ENCODE data around the gene SELENOI. TPM values are rescaled to one million over a fixed set of nuclear protein-coding genes. Genes with fewer than 3 reads are reported as not detected.
A peak's percentile ranks its signal among the peaks of the same experiment; 100 is the strongest.
"Not testable (repeated sequence)": the region's sequence is repeated elsewhere in the genome, so short reads cannot be mapped to it uniquely, and the experiment has no call there.

Gene SELENOI
- total RNA-seq, 2 experiments from 2014 or later: 31.9 to 34.2 TPM

- intact Hi-C loops (cut with micrococcal nuclease): no loop called here
- Mint-ChIP-seq H3K4me3 (no peak overlapping the region), H3K27ac (no peak overlapping the region), H3K9me3 (no peaks in the 10 kb centered on the region), H3K27me3 (no peaks in the 10 kb centered on the region), H3K4me1 (ENCODE audit: low read depth) (peaks cover 28% of the 10 kb centered on the region), H3K36me3 (peaks cover 21% of the 10 kb centered on the region)
- ChIA-PET POLR2A (no interaction called here), CTCF (interaction anchor here (1.5 kb wide), 1 partner anchor 213 kb away, joined by 3 read pairs; no protein-coding TSS in a partner anchor)
- no peak for DNase-seq
Measured at GRCh38 chr2:26364669-26365068, 18.7 kb downstream of the SELENOI start.

GRCh38 chr2:26366957-26367356 is 21.0 kb downstream of the SELENOI start:
- Mint-ChIP-seq H3K27ac (no peak overlapping the region), H3K9me3 (no peaks in the 10 kb centered on the region), H3K4me3 (no peak overlapping the region), H3K27me3 (no peaks in the 10 kb centered on the region), H3K4me1 (ENCODE audit: low read depth) (peaks cover 15% of the 10 kb centered on the region), H3K36me3 (peaks cover 28% of the 10 kb centered on the region)
- intact Hi-C loops (cut with micrococcal nuclease): no loop called here
- DNase-seq: no peak
- ChIA-PET POLR2A (no interaction called here), CTCF (no interaction called here)

- peaks cover 42% of the 10 kb centered on the region for H3K36me3 Mint-ChIP-seq
Measured at GRCh38 chr2:26369664-26370063, 23.7 kb downstream of the SELENOI start.

GRCh38 chr2:26370909-26371308 is 25.0 kb downstream of the SELENOI start:
- peaks cover 41% of the 10 kb centered on the region for H3K36me3 Mint-ChIP-seq
- H3K9me3 Mint-ChIP-seq; H3K4me1 Mint-ChIP-seq (ENCODE audit: low read depth); CTCF ChIA-PET; intact Hi-C loops (cut with micrococcal nuclease); H3K27me3 Mint-ChIP-seq; H3K27ac Mint-ChIP-seq; POLR2A ChIA-PET; DNase-seq; H3K4me3 Mint-ChIP-seq: not testable (repeated sequence)

More at GRCh38 chr2:26369664-26370063, 23.7 kb downstream of the SELENOI start:
- POLR2A ChIA-PET; H3K4me1 Mint-ChIP-seq (ENCODE audit: low read depth); DNase-seq; intact Hi-C loops (cut with micrococcal nuclease); H3K27me3 Mint-ChIP-seq; H3K4me3 Mint-ChIP-seq; H3K27ac Mint-ChIP-seq; CTCF ChIA-PET; H3K9me3 Mint-ChIP-seq: not testable (repeated sequence)

- Mint-ChIP-seq H3K4me3 (no peak overlapping the region), H3K9me3 (no peaks in the 10 kb centered on the region), H3K27me3 (no peaks in the 10 kb centered on the region), H3K36me3 (peaks cover 43% of the 10 kb centered on the region), H3K4me1 (ENCODE audit: low read depth) (peaks cover 2% of the 10 kb centered on the region), H3K27ac (no peak overlapping the region)
- intact Hi-C loops (cut with micrococcal nuclease): no loop called here
- ChIA-PET POLR2A (no interaction called here), CTCF (no interaction called here)
- DNase-seq: no peak
Measured at GRCh38 chr2:26376799-26377198, 30.9 kb downstream of the SELENOI start.

- no peak for DNase-seq
- H3K9me3 Mint-ChIP-seq: no peaks in the 10 kb centered on the region
- no peak overlapping the region for H3K4me3 Mint-ChIP-seq
- H3K27me3 Mint-ChIP-seq: no peaks in the 10 kb centered on the region
- peaks cover 38% of the 10 kb centered on the region for H3K36me3 Mint-ChIP-seq
- no peak overlapping the region for H3K27ac Mint-ChIP-seq
- intact Hi-C loops (cut with micrococcal nuclease): no loop called here
- H3K4me1 Mint-ChIP-seq (ENCODE audit: low read depth): peaks cover 2% of the 10 kb centered on the region
- CTCF ChIA-PET: no interaction called here
- POLR2A ChIA-PET: no interaction called here
Measured at GRCh38 chr2:26380281-26380680, 34.3 kb downstream of the SELENOI start.

GRCh38 chr2:26382564-26382963 is 36.6 kb downstream of the SELENOI start:
- Mint-ChIP-seq H3K9me3 (no peaks in the 10 kb centered on the region), H3K36me3 (peaks cover 39% of the 10 kb centered on the region), H3K27me3 (no peaks in the 10 kb centered on the region), H3K4me3 (no peak overlapping the region), H3K4me1 (ENCODE audit: low read depth) (no peaks in the 10 kb centered on the region), H3K27ac (no peak overlapping the region)
- DNase-seq: no peak
- ChIA-PET CTCF (interaction anchor here (0.6 kb wide), 1 partner anchor 18 kb away, joined by 3 read pairs; no protein-coding TSS in a partner anchor), POLR2A (interaction anchor here (0.6 to 1.3 kb wide), 2 partner anchors 9 to 37 kb away, joined by 3 to 4 read pairs; partner anchors contain the start of gene SELENOI)
- intact Hi-C loops (cut with micrococcal nuclease): no loop called here

- POLR2A ChIA-PET: interaction anchor here (0.5 kb wide), 1 partner anchor 25 kb away, joined by 3 read pairs; no protein-coding TSS in a partner anchor
- no peaks in the 10 kb centered on the region for H3K4me1 Mint-ChIP-seq (ENCODE audit: low read depth)
- no peaks in the 10 kb centered on the region for H3K9me3 Mint-ChIP-seq
- H3K4me3 Mint-ChIP-seq: no peak overlapping the region
- peaks cover 33% of the 10 kb centered on the region for H3K36me3 Mint-ChIP-seq
- no peaks in the 10 kb centered on the region for H3K27me3 Mint-ChIP-seq
- no peak for DNase-seq
- H3K27ac Mint-ChIP-seq: no peak overlapping the region
- intact Hi-C loops (cut with micrococcal nuclease): no loop called here
- CTCF ChIA-PET: interaction anchor here (1.8 kb wide), 1 partner anchor 85 kb away, joined by 4 read pairs; no protein-coding TSS in a partner anchor
Measured at GRCh38 chr2:26384183-26384582, 38.2 kb downstream of the SELENOI start.

GRCh38 chr2:26384597-26384996 is 38.7 kb downstream of the SELENOI start:
- POLR2A ChIA-PET: interaction anchor here (0.5 kb wide), 1 partner anchor 24 kb away, joined by 3 read pairs; no protein-coding TSS in a partner anchor
- peaks cover 33% of the 10 kb centered on the region for H3K36me3 Mint-ChIP-seq
- intact Hi-C loops (cut with micrococcal nuclease): no loop called here
- H3K27me3 Mint-ChIP-seq: no peaks in the 10 kb centered on the region
- CTCF ChIA-PET: interaction anchor here (1.1 to 1.8 kb wide), 2 partner anchors 85 to 119 kb away, joined by 3 to 4 read pairs; no protein-coding TSS in a partner anchor
- H3K4me3 Mint-ChIP-seq: no peak overlapping the region
- H3K27ac Mint-ChIP-seq: no peak overlapping the region
- H3K9me3 Mint-ChIP-seq: no peaks in the 10 kb centered on the region
- no peaks in the 10 kb centered on the region for H3K4me1 Mint-ChIP-seq (ENCODE audit: low read depth)
- DNase-seq: no peak

GRCh38 chr2:26387189-26387588 is 41.2 kb downstream of the SELENOI start:
- H3K27ac Mint-ChIP-seq: no peak overlapping the region
- H3K27me3 Mint-ChIP-seq: no peaks in the 10 kb centered on the region
- ChIA-PET POLR2A (interaction anchor here (0.6 kb wide), 1 partner anchor 30 kb away, joined by 3 read pairs; no protein-coding TSS in a partner anchor), CTCF (no interaction called here)
- H3K36me3 Mint-ChIP-seq: peaks cover 43% of the 10 kb centered on the region
- H3K4me1 Mint-ChIP-seq (ENCODE audit: low read depth): peaks cover 2% of the 10 kb centered on the region
- intact Hi-C loops (cut with micrococcal nuclease): no loop called here
- H3K9me3 Mint-ChIP-seq: no peaks in the 10 kb centered on the region
- no peak overlapping the region for H3K4me3 Mint-ChIP-seq
- DNase-seq: no peak

GRCh38 chr2:26394694-26395093 is 48.8 kb downstream of the SELENOI start:
- no peaks in the 10 kb centered on the region for H3K9me3 Mint-ChIP-seq
- no peak overlapping the region for H3K27ac Mint-ChIP-seq
- no peak overlapping the region for H3K4me3 Mint-ChIP-seq
- ChIA-PET POLR2A (no interaction called here), CTCF (no interaction called here)
- intact Hi-C loops (cut with micrococcal nuclease): no loop called here
- DNase-seq: no peak
- H3K4me1 Mint-ChIP-seq (ENCODE audit: low read depth): peaks cover 16% of the 10 kb centered on the region
- H3K27me3 Mint-ChIP-seq: no peaks in the 10 kb centered on the region
- peaks cover 14% of the 10 kb centered on the region for H3K36me3 Mint-ChIP-seq

- no peak overlapping the region for H3K27ac Mint-ChIP-seq
- ChIA-PET CTCF (no interaction called here), POLR2A (interaction anchor here (0.8 kb wide), 1 partner anchor 14 kb away, joined by 3 read pairs; no protein-coding TSS in a partner anchor)
- H3K9me3 Mint-ChIP-seq: no peaks in the 10 kb centered on the region
- H3K4me1 Mint-ChIP-seq (ENCODE audit: low read depth): peaks cover 16% of the 10 kb centered on the region
- intact Hi-C loops (cut with micrococcal nuclease): no loop called here
- H3K36me3 Mint-ChIP-seq: peaks cover 9% of the 10 kb centered on the region
- H3K4me3 Mint-ChIP-seq: no peak overlapping the region
- DNase-seq: no peak
- H3K27me3 Mint-ChIP-seq: no peaks in the 10 kb centered on the region
Measured at GRCh38 chr2:26395394-26395793, 49.5 kb downstream of the SELENOI start.

- H3K4me3 Mint-ChIP-seq: no peak overlapping the region
- H3K27ac Mint-ChIP-seq: peak overlapping the region; percentile 24
- POLR2A ChIA-PET: no interaction called here
Measured at GRCh38 chr2:26396734-26397298, 50.9 kb downstream of the SELENOI start.

More at GRCh38 chr2:26396734-26397298, 50.9 kb downstream of the SELENOI start:
- intact Hi-C loops (cut with micrococcal nuclease): no loop called here
- peaks cover 14% of the 10 kb centered on the region for H3K4me1 Mint-ChIP-seq (ENCODE audit: low read depth)
- peak; percentile 68 for DNase-seq
- CTCF ChIA-PET: interaction anchor here (0.6 kb wide), 1 partner anchor 907 kb away, joined by 3 read pairs; no protein-coding TSS in a partner anchor
- peaks cover 3% of the 10 kb centered on the region for H3K36me3 Mint-ChIP-seq
- H3K27me3 Mint-ChIP-seq: no peaks in the 10 kb centered on the region
- H3K9me3 Mint-ChIP-seq: no peaks in the 10 kb centered on the region
